GM12873 (cell line): Measurements from ENCODE around the gene SFT2D2.

Experiments
- CTCF ChIP-seq: IDR thresholded peaks from 2 replicates; pipeline ENCODE4 v1.5.1; 2012; ENCODE audit warnings: low read depth, mild to moderate bottlenecking, moderate library complexity, low read length, control low read depth; ENCODE audit not compliant: insufficient read depth; ENCODE audit errors: missing control alignments

SFT2D2 gene

DNA sequence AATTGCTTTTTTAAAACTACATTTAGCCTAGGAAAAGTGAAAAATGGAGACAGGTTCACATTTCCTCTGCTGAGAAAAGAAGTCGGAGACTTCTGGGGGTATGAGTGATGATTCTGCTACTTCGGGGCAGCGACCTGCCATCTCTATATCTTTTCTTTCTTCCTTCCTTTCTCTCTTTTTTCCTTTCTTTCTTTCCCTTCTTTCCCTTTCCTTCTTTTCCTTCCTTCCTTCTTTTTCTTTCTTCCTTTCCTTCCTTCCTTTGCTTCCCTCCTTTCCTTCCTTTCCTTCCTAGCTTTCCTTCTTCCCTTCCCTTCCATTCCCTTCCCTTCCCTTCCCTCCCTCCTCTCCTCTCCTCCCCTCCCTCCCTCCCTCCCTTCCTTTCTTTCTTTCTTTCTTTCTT, 72.6 kb downstream of the SFT2D2 start:
- TF ChIP-seq CTCF: no peak

- TF ChIP-seq CTCF: no peak
Observed at GRCh38 chr1:168300626-168301025, 74.8 kb downstream of the SFT2D2 start.

DNA sequence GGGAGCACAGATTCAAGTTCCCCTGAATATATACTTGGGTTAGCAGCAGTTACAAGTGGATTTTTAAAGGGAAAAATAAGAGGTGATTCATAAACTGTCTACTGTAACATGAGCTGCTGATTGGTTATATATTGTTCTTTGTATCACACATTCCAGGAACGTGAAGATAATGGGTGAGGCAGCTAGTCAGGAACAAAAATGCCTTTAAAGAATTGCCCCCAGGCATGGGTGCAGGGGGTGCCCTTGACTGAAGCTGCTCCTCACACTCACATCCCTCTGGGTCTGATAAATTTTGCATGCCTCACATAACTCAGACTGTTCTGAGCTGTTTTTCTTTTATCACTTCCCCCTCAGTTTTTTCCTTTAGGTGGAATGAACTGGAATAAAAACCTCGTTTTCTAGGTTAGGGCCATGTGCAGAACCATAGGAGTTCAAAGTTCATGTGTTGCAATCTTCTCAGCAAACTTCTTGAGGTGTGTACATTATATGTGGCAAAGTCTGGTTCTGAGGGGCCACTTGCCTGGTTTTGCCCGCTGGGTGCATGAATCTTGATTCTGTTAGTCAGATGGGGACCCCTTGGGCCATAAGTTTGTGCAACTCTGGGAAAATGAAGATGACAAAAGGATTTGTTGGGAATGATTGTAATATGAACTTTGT, 76.0 kb downstream of the SFT2D2 start:
- no peak for TF ChIP-seq CTCF
